Hematopoietic multipotent progenitor cell treated with erythropoietin and hydrocortisone succinate and interleukin-3 and kit ligand, for 15 days (in vitro differentiated cells): ENCODE data around the gene REC8.

ENCODE experiments used
- DNase-seq: peaks from one replicate; pipeline ENCODE4 v3.0.0-alpha.2; 2015; ENCODE audit warnings: low spot score

REC8 gene

GRCh38 chr14:24171422-24172260, at the start of gene REC8:
TSS of gene REC8 (plus strand) at chr14:24172080. CDS start at chr14:24172553, 473 bp downstream.
- DNase-seq: peak; percentile 36

- peak; percentile 23 for DNase-seq
These were observed 49.5 kb upstream of the REC8 start for GRCh38 chr14:24122416-24122815.

GRCh38 chr14:24122898-24123297, 49.0 kb upstream of the REC8 start:
- peak; percentile 69 for DNase-seq

GRCh38 chr14:24123424-24124417, 48.2 kb upstream of the REC8 start:
- peak; percentile 93 for DNase-seq

- DNase-seq: no peak
These were observed 44.9 kb upstream of the REC8 start for GRCh38 chr14:24126939-24127338.

- DNase-seq: no peak
These were observed 44.2 kb upstream of the REC8 start for GRCh38 chr14:24127673-24128072.

- DNase-seq: no peak
These were observed 42.4 kb upstream of the REC8 start for GRCh38 chr14:24129410-24129998.

- DNase-seq: no peak
These were observed 41.5 kb upstream of the REC8 start, which contains the start of gene FITM1 for GRCh38 chr14:24130380-24130716. TSS of gene FITM1 (plus strand) at chr14:24130659. CDS start at chr14:24131564, 905 bp downstream.

- DNase-seq: no peak
These were observed 40.9 kb upstream of the REC8 start for GRCh38 chr14:24130717-24131548.

GRCh38 chr14:24131549-24131966, 40.3 kb upstream of the REC8 start:
- no peak for DNase-seq

GRCh38 chr14:24132061-24132685, 39.7 kb upstream of the REC8 start:
- DNase-seq: no peak

- DNase-seq: no peak
These were observed 38.9 kb upstream of the REC8 start for GRCh38 chr14:24132976-24133375.

GRCh38 chr14:24133735-24134134, 38.1 kb upstream of the REC8 start:
- DNase-seq: peak; percentile 45

- DNase-seq: no peak
These were observed 36.4 kb upstream of the REC8 start for GRCh38 chr14:24135584-24135833.

- DNase-seq: peak; percentile 95
These were observed 35.8 kb upstream of the REC8 start, which contains the start of gene PSME1 for GRCh38 chr14:24135834-24136683. TSS of gene PSME1 (plus strand) at chr14:24136194. CDS start at chr14:24136263, 69 bp downstream.

GRCh38 chr14:24136684-24137528, 35.0 kb upstream of the REC8 start:
- no peak for DNase-seq

GRCh38 chr14:24137529-24138395, 34.1 kb upstream of the REC8 start:
- no peak for DNase-seq
